DND-41 (cell line): Measurements from ENCODE around the gene RAB26.
"Not testable (repeated sequence)": the region's sequence is repeated elsewhere in the genome, so short reads cannot be mapped to it uniquely, and the experiment has no call there.

ENCODE experiments used
- CTCF ChIP-seq: IDR thresholded peaks from 2 replicates; pipeline ENCODE4 v1.5.1; 2012; ENCODE audit warnings: borderline replicate concordance, low read length, moderate library complexity, mild to moderate bottlenecking; ENCODE audit not compliant: poor library complexity, severe bottlenecking; ENCODE audit errors: extremely low read depth
- EZH2 ChIP-seq: IDR thresholded peaks from 3 replicates; pipeline ENCODE4 v1.6.1; 2012; ENCODE audit warnings: borderline replicate concordance, low read depth, mild to moderate bottlenecking, moderate library complexity, low read length, inconsistent platforms; ENCODE audit not compliant: severe bottlenecking

- not testable (repeated sequence) for TF ChIP-seq EZH2, CTCF
Measured at GRCh38 chr16:2109271-2109580, 39.2 kb upstream of the RAB26 start.
